ENCODE results near the gene KRT6A. TPM values are rescaled to one million over a fixed set of nuclear protein-coding genes. Genes with fewer than 3 reads are reported as not detected.

The KRT6A gene
- total RNA-seq, 1 experiment from 2014 or later: 1,688 TPM

GRCh38 chr12:52528641-52529143, 35.6 kb upstream of the KRT6A start:
- no peak for DNase-seq (ENCODE audit: unreplicated experiment)
- Mint-ChIP-seq H3K4me1 (ENCODE audit: insufficient read depth, unreplicated experiment) (peaks cover 19% of the 10 kb centered on the region), H3K27me3 (ENCODE audit: insufficient read depth, unreplicated experiment) (no peaks in the 10 kb centered on the region), H3K9me3 (ENCODE audit: unreplicated experiment) (no peaks in the 10 kb centered on the region), H3K27ac (ENCODE audit: low read depth, unreplicated experiment) (no peak overlapping the region), H3K36me3 (ENCODE audit: insufficient read depth, unreplicated experiment) (no peaks in the 10 kb centered on the region), H3K4me3 (ENCODE audit: unreplicated experiment) (no peak overlapping the region)
- intact Hi-C loops (cut with micrococcal nuclease): no loop called here
- no peak for TF ChIP-seq CTCF (IDR thresholded peaks at IDR 0.05; ENCODE audit: unreplicated experiment)
- CTCF ChIA-PET: interaction anchor here (0.6 to 1.3 kb wide), 3 partner anchors 337 to 375 kb away, joined by 3 to 5 read pairs (median 5); no protein-coding TSS in a partner anchor
- POLR2A ChIA-PET: interaction anchor here (1.3 kb wide), 1 partner anchor 9 kb away, joined by 3 read pairs; the partner anchor contains the start of gene KRT5
- no TSS peak for BruUV-seq (replicated peaks)

- Mint-ChIP-seq H3K27ac (ENCODE audit: low read depth, unreplicated experiment) (peak overlapping the region; percentile 70), H3K27me3 (ENCODE audit: insufficient read depth, unreplicated experiment) (no peaks in the 10 kb centered on the region), H3K4me1 (ENCODE audit: insufficient read depth, unreplicated experiment) (peaks cover 30% of the 10 kb centered on the region), H3K36me3 (ENCODE audit: insufficient read depth, unreplicated experiment) (no peaks in the 10 kb centered on the region), H3K4me3 (ENCODE audit: unreplicated experiment) (no peak overlapping the region), H3K9me3 (ENCODE audit: unreplicated experiment) (no peaks in the 10 kb centered on the region)
- TF ChIP-seq CTCF (IDR thresholded peaks at IDR 0.05; ENCODE audit: unreplicated experiment): no peak
- BruUV-seq (replicated peaks): no TSS peak
- ChIA-PET POLR2A (interaction anchor here (1.3 kb wide), 1 partner anchor 7 kb away, joined by 3 read pairs; the partner anchor contains the start of gene KRT5), CTCF (interaction anchor here (0.9 to 1.1 kb wide), 2 partner anchors 352 to 387 kb away, joined by 3 to 4 read pairs; no protein-coding TSS in a partner anchor)
- intact Hi-C loops (cut with micrococcal nuclease): no loop called here
- no peak for DNase-seq (ENCODE audit: unreplicated experiment)
Observed at GRCh38 chr12:52527121-52527800, 34.2 kb upstream of the KRT6A start.

GRCh38 chr12:52526511-52526951, 33.5 kb upstream of the KRT6A start:
- Mint-ChIP-seq H3K36me3 (ENCODE audit: insufficient read depth, unreplicated experiment) (no peaks in the 10 kb centered on the region), H3K4me3 (ENCODE audit: unreplicated experiment) (no peak overlapping the region), H3K4me1 (ENCODE audit: insufficient read depth, unreplicated experiment) (peaks cover 37% of the 10 kb centered on the region), H3K9me3 (ENCODE audit: unreplicated experiment) (no peaks in the 10 kb centered on the region), H3K27ac (ENCODE audit: low read depth, unreplicated experiment) (peak overlapping the region; percentile 70), H3K27me3 (ENCODE audit: insufficient read depth, unreplicated experiment) (no peaks in the 10 kb centered on the region)
- intact Hi-C loops (cut with micrococcal nuclease): no loop called here
- no TSS peak for BruUV-seq (replicated peaks)
- POLR2A ChIA-PET: interaction anchor here (27.6 kb wide), 1 partner anchor 32 kb away, joined by 1235 read pairs; the partner anchor contains the start of gene KRT6A
- no peak for DNase-seq (ENCODE audit: unreplicated experiment)
- CTCF ChIA-PET: interaction anchor here (0.9 to 1.1 kb wide), 2 partner anchors 353 to 387 kb away, joined by 3 to 4 read pairs; no protein-coding TSS in a partner anchor
- TF ChIP-seq CTCF (IDR thresholded peaks at IDR 0.05; ENCODE audit: unreplicated experiment): no peak
